SH-SY5Y (cell line): Measurements from ENCODE around the gene HSF2.

Experiments
- GATA2 ChIP-seq: IDR thresholded peaks from 2 replicates; pipeline ENCODE4 v1.6.1; 2011; ENCODE audit warnings: mild to moderate bottlenecking, low read depth, low read length
- GATA3 ChIP-seq: IDR thresholded peaks from 2 replicates; pipeline ENCODE4 v1.6.1; 2011; ENCODE audit warnings: low read depth, mild to moderate bottlenecking, low read length, moderate library complexity

GRCh38 chr6:122408702-122409458, 9.4 kb downstream of the HSF2 start:
- TF ChIP-seq GATA3 = no peak
- no peak for TF ChIP-seq GATA2
